ENCODE results near the gene MAP3K5. TPM values are rescaled to one million over a fixed set of nuclear protein-coding genes. Genes with fewer than 3 reads are reported as not detected.
"Not testable (repeated sequence)": the region's sequence is repeated elsewhere in the genome, so short reads cannot be mapped to it uniquely, and the experiment has no call there.

The MAP3K5 gene
- total RNA-seq, 1 donor from 2014 or later = 0.02 TPM

- H3K4me3 Mint-ChIP-seq = peak overlapping the region; percentile 90
- H3K36me3 ChIP-seq = no peaks in the 10 kb centered on the region
- H3K27me3 ChIP-seq = peaks cover 67% of the 10 kb centered on the region
- peaks cover 24% of the 10 kb centered on the region for H3K27me3 Mint-ChIP-seq (ENCODE audit: insufficient read depth, low read depth)
- H3K4me2 ChIP-seq = peak overlapping the region; percentile 78
- H2AFZ ChIP-seq (replicated peaks) = no peak overlapping the region
- peaks cover 3% of the 10 kb centered on the region for H3K9me3 Mint-ChIP-seq
- peaks cover 5% of the 10 kb centered on the region for H3K36me3 Mint-ChIP-seq
- no peak overlapping the region for H3K9ac ChIP-seq
- peaks cover 5% of the 10 kb centered on the region for H3K4me1 ChIP-seq
- no peaks in the 10 kb centered on the region for H3F3A ChIP-seq (ENCODE audit: low read depth)
- H3K27ac Mint-ChIP-seq = peak overlapping the region; percentile 62
- peak overlapping the region; percentile 51 for H3K4me3 ChIP-seq
- H3K79me2 ChIP-seq (ENCODE audit: low read depth) = no peaks in the 10 kb centered on the region
- H3K27ac ChIP-seq = no peak overlapping the region
- H4K20me1 ChIP-seq (ENCODE audit: low read depth) = no peaks in the 10 kb centered on the region
- H3K9me3 ChIP-seq (ENCODE audit: low read depth) = no peaks in the 10 kb centered on the region
- DNase-seq (ENCODE audit: low spot score) = no peak
- H3K4me1 Mint-ChIP-seq = peaks cover 6% of the 10 kb centered on the region
- TF ChIP-seq EZH2 (IDR thresholded peaks at IDR 0.05) = no peak
Observed at GRCh38 chr6:136790411-136791295, 1.6 kb downstream of the MAP3K5 start.

DNA sequence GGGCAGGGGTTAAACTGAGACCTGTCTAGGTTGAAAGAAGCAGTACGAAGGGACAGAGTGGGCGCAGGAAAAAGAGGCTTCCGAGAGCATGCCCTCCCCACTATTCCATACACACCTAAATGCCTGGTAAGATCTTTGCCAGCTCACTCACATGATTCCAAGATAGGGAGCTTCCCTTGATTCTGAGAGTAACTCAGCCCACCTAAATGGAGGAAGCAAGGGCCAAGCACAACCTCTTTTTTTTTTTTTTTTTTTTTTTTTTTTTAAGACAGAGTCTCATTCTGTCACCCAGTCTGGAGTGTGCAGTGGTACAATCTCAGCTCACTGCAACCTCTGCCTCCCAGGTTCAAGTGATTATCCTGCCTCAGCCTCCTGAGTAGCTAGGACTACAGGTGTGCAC, 2.8 kb downstream of the MAP3K5 start:
- H3K4me1 ChIP-seq; H3K9me3 ChIP-seq (ENCODE audit: low read depth); H3K27ac ChIP-seq; H3K27ac Mint-ChIP-seq; H2AFZ ChIP-seq (replicated peaks); H3K79me2 ChIP-seq (ENCODE audit: low read depth); H3K4me3 ChIP-seq; H3K9me3 Mint-ChIP-seq; H4K20me1 ChIP-seq (ENCODE audit: low read depth); H3K9ac ChIP-seq; H3K4me1 Mint-ChIP-seq; DNase-seq (ENCODE audit: low spot score); H3K36me3 Mint-ChIP-seq; H3K4me3 Mint-ChIP-seq; H3K36me3 ChIP-seq; H3F3A ChIP-seq (ENCODE audit: low read depth); H3K4me2 ChIP-seq: not testable (repeated sequence)
- peaks cover 59% of the 10 kb centered on the region for H3K27me3 ChIP-seq
- peaks cover 24% of the 10 kb centered on the region for H3K27me3 Mint-ChIP-seq (ENCODE audit: insufficient read depth, low read depth)

DNA sequence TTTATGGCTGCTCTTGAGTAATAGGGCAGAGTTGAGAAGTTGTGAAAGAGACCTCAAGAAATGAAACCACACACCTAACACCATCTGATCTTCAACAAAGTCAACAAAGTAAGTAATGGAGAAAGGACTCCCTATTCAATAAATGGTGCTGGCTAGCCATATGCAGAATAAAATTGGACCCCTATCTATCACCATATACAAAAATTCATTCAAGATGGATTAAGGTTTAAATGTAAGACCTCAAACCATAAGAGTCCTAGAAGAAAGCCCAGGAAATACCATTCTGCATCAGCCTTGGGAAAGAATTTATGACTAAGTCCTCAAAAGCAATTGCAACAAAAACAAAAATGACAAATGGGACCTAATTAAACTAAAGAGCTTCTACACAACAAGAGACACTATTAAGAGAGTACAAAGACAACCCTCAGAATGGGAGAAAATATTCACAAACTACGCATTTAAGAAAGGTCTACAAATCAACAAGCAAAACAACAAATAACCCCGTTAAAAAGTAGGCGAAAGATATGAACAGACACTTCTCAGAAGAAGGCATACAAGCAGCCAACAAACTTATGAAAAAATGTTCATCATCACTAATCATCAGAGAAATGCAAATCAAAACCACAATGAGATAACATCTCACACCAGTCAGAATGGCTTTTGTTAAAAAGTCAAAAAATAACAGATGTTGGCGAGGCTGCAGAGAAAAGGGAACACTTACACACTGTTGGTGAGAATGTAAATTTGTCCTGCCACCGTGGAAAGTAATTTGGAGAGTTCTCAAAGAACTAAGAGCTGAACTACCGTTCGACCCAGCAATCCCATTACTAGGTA, 4.0 kb downstream of the MAP3K5 start:
- Histone ChIP-seq H3K4me3 (no peak overlapping the region), H4K20me1 (ENCODE audit: low read depth) (no peaks in the 10 kb centered on the region), H3K36me3 (no peaks in the 10 kb centered on the region), H3K79me2 (ENCODE audit: low read depth) (no peaks in the 10 kb centered on the region), H3K4me2 (no peak overlapping the region), H3K9me3 (ENCODE audit: low read depth) (no peaks in the 10 kb centered on the region), H3K4me1 (peaks cover 5% of the 10 kb centered on the region), H3F3A (ENCODE audit: low read depth) (no peaks in the 10 kb centered on the region), H3K27me3 (peaks cover 47% of the 10 kb centered on the region), H3K27ac (no peak overlapping the region), H2AFZ (replicated peaks) (no peak overlapping the region), H3K9ac (no peak overlapping the region)
- no peak for DNase-seq (ENCODE audit: low spot score)
- no peak overlapping the region for H3K27ac Mint-ChIP-seq
- TF ChIP-seq, protein P1, sequence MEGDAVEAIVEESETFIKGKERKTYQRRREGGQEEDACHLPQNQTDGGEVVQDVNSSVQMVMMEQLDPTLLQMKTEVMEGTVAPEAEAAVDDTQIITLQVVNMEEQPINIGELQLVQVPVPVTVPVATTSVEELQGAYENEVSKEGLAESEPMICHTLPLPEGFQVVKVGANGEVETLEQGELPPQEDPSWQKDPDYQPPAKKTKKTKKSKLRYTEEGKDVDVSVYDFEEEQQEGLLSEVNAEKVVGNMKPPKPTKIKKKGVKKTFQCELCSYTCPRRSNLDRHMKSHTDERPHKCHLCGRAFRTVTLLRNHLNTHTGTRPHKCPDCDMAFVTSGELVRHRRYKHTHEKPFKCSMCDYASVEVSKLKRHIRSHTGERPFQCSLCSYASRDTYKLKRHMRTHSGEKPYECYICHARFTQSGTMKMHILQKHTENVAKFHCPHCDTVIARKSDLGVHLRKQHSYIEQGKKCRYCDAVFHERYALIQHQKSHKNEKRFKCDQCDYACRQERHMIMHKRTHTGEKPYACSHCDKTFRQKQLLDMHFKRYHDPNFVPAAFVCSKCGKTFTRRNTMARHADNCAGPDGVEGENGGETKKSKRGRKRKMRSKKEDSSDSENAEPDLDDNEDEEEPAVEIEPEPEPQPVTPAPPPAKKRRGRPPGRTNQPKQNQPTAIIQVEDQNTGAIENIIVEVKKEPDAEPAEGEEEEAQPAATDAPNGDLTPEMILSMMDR (IDR thresholded peaks at IDR 0.05) = no peak
- TF ChIP-seq EZH2phosphoT487 (IDR thresholded peaks at IDR 0.05) = no peak
- TF ChIP-seq EZH2 (IDR thresholded peaks at IDR 0.05) = no peak
- H3K4me1 Mint-ChIP-seq = peaks cover 6% of the 10 kb centered on the region
- peaks cover 15% of the 10 kb centered on the region for H3K27me3 Mint-ChIP-seq (ENCODE audit: insufficient read depth, low read depth)
- no peak overlapping the region for H3K4me3 Mint-ChIP-seq
- peaks cover 5% of the 10 kb centered on the region for H3K36me3 Mint-ChIP-seq
- peaks cover 3% of the 10 kb centered on the region for H3K9me3 Mint-ChIP-seq

DNA sequence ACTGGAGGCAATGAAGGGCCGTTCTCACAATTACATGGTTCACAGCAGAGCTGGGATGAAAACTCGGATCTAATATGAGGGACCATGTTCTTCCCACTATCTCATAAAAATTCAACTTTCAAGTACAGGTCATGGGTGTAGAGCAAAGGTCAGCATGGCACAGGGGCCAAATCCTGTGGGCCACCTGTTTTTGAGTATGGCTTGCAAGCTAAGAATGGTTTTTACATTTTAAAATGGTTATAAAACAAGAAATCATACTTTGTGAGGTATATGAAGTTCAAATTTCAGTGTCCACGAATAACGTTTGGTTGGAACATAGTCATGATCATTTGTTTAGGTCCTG, 4.6 kb downstream of the MAP3K5 start:
- H2AFZ ChIP-seq (replicated peaks) = no peak overlapping the region
- H3K9me3 Mint-ChIP-seq = peaks cover 3% of the 10 kb centered on the region
- H3K4me1 ChIP-seq = peaks cover 5% of the 10 kb centered on the region
- no peak overlapping the region for H3K4me3 Mint-ChIP-seq
- no peaks in the 10 kb centered on the region for H3F3A ChIP-seq (ENCODE audit: low read depth)
- H3K4me3 ChIP-seq = no peak overlapping the region
- no peaks in the 10 kb centered on the region for H4K20me1 ChIP-seq (ENCODE audit: low read depth)
- H3K9me3 ChIP-seq (ENCODE audit: low read depth) = no peaks in the 10 kb centered on the region
- H3K9ac ChIP-seq = no peak overlapping the region
- H3K36me3 Mint-ChIP-seq = peaks cover 5% of the 10 kb centered on the region
- no peaks in the 10 kb centered on the region for H3K79me2 ChIP-seq (ENCODE audit: low read depth)
- DNase-seq (ENCODE audit: low spot score) = no peak
- TF ChIP-seq, protein P1 (IDR thresholded peaks at IDR 0.05) = no peak
- TF ChIP-seq EZH2phosphoT487 (IDR thresholded peaks at IDR 0.05) (no peak), EZH2 (IDR thresholded peaks at IDR 0.05) (no peak)
- peaks cover 41% of the 10 kb centered on the region for H3K27me3 ChIP-seq
- no peak overlapping the region for H3K27ac ChIP-seq
- H3K36me3 ChIP-seq = no peaks in the 10 kb centered on the region
- H3K4me2 ChIP-seq = no peak overlapping the region
- no peak overlapping the region for H3K27ac Mint-ChIP-seq
- peaks cover 14% of the 10 kb centered on the region for H3K27me3 Mint-ChIP-seq (ENCODE audit: insufficient read depth, low read depth)
- H3K4me1 Mint-ChIP-seq = peaks cover 6% of the 10 kb centered on the region
